Embryonic facial prominence (tissue), 1 donor: ENCODE measurements around the gene SHB.
"Not testable (repeated sequence)": the region's sequence is repeated elsewhere in the genome, so short reads cannot be mapped to it uniquely, and the experiment has no call there.

ENCODE experiments used
- DNase-seq: peaks from one replicate; pipeline ENCODE4 v3.0.0-alpha.2; 2016; ENCODE audit errors: extremely low spot score

Gene SHB

GRCh38 chr9:38063363-38063707 is 5.7 kb downstream of the SHB start:
- no peak for DNase-seq

DNA sequence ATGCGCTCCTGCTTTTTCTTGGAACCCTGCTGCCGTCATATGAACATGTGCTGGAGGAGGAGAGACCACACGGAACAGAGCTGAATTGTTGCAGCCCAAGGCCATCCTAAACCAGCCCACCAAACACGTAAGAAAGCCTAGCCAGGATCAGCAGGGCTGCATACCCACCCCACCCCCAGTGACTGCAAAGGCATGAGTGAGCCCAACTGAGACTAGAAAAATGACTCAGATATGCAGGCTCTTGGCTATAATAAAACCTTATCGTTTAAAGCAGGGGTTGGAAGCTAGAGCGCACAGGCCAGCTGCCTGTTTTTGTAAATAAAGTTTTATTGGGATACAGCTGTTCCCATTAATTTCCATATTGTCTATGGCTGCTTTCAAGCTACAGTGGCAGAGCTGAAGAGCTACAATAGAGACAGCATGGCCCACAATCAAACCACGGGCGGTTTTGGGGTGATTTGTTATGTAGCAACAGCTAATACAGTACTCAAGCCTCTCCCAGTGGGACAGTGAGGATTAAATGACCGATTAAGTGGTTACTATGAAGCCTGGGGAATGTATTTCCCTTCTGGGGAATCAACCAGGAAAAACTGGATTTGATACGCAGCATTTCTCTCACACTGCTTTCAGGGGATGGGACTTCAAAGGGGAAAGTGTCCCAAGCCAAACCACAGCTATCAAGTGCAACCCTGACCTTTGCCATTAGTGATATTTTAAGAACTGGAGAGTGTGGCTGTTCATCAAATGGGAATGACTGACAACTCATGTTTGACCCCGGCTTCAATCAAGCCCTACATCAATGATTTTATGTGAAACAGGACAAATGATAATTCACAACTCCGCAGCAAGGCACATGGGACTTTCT is 6.3 kb downstream of the SHB start:
- no peak for DNase-seq

GRCh38 chr9:38062106-38062497 is 6.9 kb downstream of the SHB start:
- no peak for DNase-seq

DNA sequence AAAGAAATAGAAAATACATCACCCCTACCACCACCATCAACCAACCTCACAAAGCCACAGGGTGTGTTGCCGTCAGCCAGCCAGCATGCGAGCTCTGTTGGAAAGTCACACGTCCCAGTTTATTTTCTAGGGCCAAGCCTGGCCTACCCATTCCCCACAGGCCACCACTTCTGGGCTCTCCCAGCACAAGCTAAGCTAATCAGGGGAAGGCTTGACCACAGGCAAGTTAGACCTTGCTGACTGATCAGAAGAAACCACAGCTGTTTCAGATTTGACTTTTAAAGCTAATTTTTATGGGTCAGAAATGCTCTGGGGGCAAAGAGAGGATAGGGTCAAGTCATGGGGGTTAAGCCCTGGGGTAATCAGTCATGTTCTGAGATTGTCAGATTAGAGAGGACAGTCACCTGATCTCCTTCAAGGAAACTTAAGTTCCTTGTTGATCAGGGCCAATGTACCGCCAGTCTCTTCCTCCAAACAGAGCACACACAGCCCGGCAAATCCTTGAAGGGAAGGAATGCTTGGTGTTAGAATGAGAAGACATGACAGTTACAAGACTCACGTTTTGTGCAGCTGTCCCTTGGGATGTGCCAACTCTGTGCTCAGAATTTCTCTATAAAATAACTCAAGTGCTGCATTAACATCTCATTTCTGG is 7.6 kb downstream of the SHB start:
- DNase-seq = no peak

DNA sequence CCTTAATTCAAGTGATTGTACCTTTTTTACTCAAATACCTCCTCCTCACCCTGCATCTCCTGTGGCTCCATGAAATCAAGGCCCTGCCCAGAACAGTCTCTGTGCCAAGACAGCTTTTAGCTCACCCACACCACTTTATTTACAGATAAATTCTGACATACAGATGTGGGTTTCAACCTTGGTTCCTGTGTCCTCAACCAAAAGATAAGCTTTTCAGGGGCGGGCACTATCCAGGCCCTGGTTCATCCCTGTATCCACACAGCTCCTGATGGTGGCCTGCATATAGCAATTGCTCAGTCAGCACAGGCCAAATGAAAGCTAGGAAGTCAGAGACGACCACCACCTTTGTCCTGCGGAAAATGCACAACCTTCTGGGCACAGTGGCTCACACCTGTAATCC is 8.3 kb downstream of the SHB start:
- no peak for DNase-seq

DNA sequence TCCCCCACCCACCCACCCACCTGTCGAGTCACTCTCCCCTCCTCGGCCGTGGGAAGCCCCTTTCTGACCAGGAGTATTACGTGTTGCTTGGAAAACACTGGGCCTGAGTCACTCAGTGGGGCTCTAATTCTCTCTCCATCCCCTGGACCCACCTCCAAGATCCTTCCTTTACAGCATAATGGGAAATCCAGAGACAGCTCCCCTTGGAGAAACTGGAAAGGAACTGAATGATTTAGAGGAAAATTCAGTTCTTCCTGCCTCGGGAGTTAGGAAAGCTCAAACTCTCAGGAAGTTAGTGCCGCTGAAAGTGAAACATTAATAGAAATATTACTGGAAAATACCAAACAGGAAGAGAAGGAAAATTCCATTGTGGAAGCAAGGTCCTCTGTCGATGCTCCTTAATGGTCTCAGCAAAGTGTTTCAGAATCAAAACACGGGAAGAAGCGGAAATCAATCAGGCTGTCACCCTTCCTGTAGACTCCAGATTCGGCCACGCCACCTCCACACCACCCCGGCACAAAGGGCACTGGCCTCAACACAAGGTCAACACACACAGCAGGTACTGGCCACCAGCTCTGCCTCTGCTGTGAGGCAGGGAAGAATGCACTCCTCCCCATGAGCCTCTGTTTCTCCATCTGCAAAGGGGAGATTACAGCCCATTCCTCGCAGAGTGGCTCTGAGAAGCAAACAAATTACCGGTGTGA is 9.6 kb downstream of the SHB start:
- no peak for DNase-seq

GRCh38 chr9:38058452-38059232 is 10.4 kb downstream of the SHB start:
- no peak for DNase-seq

GRCh38 chr9:38057416-38058195 is 11.4 kb downstream of the SHB start:
- DNase-seq = no peak

DNA sequence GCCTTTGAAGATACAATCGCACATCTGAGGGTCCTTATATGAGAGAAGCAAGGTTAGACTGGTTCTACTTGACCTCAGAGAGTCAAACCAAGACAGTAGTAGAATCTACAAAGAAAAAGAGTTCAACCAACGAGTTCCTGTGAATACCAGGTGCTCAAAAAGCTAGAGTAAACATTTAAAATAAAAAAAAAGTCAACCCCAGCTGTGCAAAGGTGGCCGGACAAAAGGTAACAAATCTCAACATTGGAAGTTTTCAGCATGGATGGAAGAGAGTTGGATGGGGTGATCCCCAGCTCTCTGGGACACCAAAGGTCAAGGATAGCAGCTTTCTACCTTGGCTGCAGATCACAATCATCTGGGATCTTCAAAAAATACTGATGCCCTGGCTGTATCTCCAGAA is 14.4 kb downstream of the SHB start:
- no peak for DNase-seq

GRCh38 chr9:38053697-38054461 is 15.1 kb downstream of the SHB start:
- no peak for DNase-seq

GRCh38 chr9:38051780-38052546 is 17.1 kb downstream of the SHB start:
- DNase-seq = no peak

GRCh38 chr9:38048316-38048969 is 20.6 kb downstream of the SHB start:
- DNase-seq = no peak

DNA sequence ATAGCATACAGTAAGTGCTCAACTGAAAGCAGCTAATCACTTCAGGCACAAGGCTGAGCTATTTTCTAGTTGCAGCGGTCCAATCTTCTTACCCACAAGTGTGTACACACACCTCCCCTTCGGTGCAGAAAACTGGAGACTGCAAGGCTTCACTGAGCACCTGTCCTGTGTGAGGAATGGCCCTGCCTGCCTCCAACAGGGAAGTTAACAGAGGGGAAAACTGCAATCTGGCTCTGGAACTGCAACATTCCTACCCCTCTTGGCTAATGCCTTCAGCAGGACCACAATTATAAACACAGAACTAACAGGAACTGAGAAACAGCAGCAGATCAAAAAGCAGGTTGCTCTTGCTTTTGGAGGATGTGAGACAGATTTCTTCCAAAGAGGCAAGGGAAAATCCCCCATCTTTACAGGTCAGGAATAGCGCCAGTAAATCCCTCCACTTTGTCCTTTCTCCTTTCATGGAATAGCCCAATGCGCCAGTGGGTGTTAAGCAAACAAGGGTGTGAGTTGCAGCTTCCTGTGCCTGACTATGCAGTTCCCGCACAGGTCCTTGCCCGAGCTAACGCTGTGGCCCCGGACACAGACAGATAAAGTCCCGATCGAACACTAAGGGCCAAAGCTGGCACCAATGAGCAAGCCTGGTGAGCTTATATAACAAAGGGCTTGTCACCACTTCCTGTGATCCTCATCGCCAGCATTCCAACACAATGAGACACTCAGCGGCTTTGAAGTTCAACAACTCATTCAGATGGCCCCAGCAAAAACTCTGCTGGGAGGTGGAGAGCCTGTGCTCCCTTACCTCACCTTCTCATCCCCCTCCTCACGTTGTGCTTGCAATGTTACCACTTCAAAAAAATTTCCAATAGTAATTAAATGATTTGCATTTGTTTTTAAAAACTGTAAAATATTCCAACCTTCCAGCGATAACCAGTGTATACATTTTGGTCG is 21.5 kb downstream of the SHB start:
- no peak for DNase-seq

DNA sequence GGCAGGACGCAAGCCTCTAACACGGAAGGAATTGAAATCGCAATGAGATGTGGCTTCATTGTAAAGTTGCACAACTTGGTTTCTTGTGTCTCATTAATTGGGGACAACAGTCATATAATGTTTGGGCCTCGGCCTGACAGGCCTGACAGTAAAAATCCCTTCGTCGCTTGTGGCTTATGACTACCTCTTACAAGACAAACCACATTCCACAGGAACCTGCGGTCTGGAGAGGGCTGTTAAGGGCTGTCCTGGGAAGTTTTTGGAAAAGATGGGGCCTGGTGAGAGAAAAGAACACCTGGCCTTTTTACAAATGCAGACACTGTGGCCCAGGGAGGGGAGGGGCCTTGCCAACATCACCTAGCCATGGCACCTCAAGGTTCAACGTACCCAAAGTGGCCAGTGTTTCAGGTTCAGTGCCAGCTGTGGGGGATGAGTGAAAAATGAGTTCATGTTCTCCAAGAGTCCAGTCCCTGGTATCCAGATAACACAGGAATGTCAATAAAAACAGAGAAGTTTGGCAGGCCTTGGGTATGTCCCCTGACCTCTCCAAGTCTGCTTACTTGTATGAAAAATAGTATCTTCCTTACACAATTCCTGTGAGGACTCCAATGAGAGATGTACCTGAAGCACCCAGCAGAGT is 22.2 kb downstream of the SHB start:
- no peak for DNase-seq

DNA sequence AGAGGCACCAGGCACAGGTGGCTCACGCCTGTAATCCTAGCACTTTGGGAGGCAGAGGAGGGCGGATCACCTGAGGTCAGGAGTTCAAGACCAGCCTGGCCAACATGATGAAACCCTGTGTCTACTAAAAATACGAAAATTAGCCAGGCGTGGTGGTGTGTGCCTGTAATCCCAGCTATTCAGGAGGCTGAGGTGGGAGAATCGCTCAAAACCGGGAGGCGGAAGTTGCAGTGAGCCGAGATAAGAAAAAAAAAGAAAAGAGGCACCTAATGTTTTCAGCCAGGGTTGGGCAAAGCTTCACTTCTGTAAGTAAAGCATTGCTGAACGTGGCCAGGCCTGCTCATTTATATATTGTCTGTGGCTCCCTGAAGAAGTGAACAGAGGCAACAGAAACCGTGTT is 23.1 kb downstream of the SHB start:
- not testable (repeated sequence) for DNase-seq

DNA sequence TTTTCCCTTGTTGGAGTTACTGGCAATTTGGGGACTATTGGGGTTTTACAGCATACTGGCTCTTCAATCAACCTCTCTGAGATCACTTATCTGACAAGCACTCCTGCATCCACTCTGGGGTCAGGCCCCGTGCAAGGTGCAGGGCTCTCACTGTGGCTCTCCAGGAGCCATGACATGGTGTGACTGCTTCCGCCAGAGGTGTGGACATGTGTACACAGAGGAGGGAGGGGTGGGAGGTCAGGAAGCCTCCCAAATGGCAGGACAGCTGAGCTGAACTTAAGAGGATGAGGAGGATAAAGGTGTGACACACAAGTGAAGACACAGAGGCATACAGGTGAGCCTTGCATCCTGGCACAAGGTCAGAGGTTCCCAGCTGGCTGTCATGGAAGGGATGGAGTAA is 24.3 kb downstream of the SHB start:
- DNase-seq = no peak

DNA sequence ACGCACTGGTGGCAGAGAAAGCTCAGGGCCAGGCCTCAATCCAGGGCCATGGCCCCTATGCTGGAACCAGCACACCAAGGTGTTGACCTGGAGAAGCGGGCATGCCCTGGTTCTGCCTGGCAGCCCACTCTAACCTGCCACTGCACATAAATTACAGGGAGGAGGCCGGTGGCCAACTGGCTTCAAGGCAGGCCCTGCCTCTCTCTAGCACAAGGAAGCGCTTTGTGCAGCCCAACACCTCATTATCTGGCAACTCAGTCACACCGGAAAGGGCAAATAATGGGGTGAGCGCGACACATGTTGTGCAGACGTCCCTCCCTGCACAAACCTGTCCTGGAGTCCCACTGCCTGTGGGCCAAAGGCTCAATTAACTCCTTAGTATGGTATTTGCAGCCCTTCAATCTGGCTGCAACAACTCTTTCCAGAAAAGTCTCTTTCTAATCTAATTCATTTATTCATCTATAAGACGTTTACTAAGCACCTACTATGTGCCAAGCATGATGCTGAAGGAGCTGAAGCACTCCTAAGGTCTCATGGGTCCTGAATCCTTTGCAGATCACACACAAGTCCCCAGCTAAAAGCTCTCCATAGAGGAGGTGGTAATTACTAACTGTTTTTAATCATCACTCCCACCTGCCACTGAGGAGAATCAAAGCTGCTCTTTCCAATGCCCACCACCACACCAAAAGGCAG is 24.9 kb downstream of the SHB start:
- no peak for DNase-seq
